ENCODE results near the gene JPT1. TPM values are rescaled to one million over a fixed set of nuclear protein-coding genes. Genes with fewer than 3 reads are reported as not detected.

Gene JPT1
- total RNA-seq, 1 donor from 2014 or later: 271 TPM

Other genes starting within 250 kb of the JPT1 start
- gene USH1G, start 231.3 kb downstream of the JPT1 start, total RNA-seq: not detected in 2 replicates
- not detected in 2 replicates for gene OTOP2, start 230.2 kb downstream of the JPT1 start, total RNA-seq
- not detected in 2 replicates for gene OTOP3, start 218.6 kb downstream of the JPT1 start, total RNA-seq
- 0.17 TPM in 1 of 2 replicates, not detected in the other for gene HID1, start 181.8 kb downstream of the JPT1 start, total RNA-seq
- gene CDR2L, start 166.9 kb downstream of the JPT1 start, total RNA-seq: 1.4 and 1.8 TPM in 2 replicates
- gene MRPL58, start 141.8 kb downstream of the JPT1 start, total RNA-seq: 73.3 and 74.3 TPM in 2 replicates
- 158 and 161 TPM in 2 replicates for gene ATP5PD, start 107.5 kb downstream of the JPT1 start, total RNA-seq
- gene KCTD2, start 107.3 kb downstream of the JPT1 start, total RNA-seq: 18.7 and 19.0 TPM in 2 replicates
- 6.8 and 7.2 TPM in 2 replicates for gene SLC16A5, start 66.6 kb downstream of the JPT1 start, total RNA-seq
- 11.2 and 12.0 TPM in 2 replicates for gene ARMC7, start 44.5 kb downstream of the JPT1 start, total RNA-seq
- 76.5 and 84.7 TPM in 2 replicates for gene NT5C, start 22.8 kb downstream of the JPT1 start, total RNA-seq
- 658 and 659 TPM in 2 replicates for gene SUMO2, start 28.4 kb upstream of the JPT1 start, total RNA-seq
- gene NUP85, start 51.2 kb upstream of the JPT1 start, total RNA-seq: 125 and 136 TPM in 2 replicates
- gene GGA3, start 107.1 kb upstream of the JPT1 start, total RNA-seq: 84.2 and 86.9 TPM in 2 replicates
- 121 and 127 TPM in 2 replicates for gene MRPS7, start 107.4 kb upstream of the JPT1 start, total RNA-seq
- gene MIF4GD, start 116.7 kb upstream of the JPT1 start, total RNA-seq: 45.9 and 48.7 TPM in 2 replicates
- 131 and 132 TPM in 2 replicates for gene SLC25A19, start 134.9 kb upstream of the JPT1 start, total RNA-seq

Data from activated CD4-positive, alpha-beta T cell treated with anti-CD3 and anti-CD28 coated beads, Interleukin-2, amount 10 ng/mL, durations not matched to agents 24 days and 14 days (primary cell).